ENCODE data around the gene SRGAP3.

SRGAP3 gene

DNA sequence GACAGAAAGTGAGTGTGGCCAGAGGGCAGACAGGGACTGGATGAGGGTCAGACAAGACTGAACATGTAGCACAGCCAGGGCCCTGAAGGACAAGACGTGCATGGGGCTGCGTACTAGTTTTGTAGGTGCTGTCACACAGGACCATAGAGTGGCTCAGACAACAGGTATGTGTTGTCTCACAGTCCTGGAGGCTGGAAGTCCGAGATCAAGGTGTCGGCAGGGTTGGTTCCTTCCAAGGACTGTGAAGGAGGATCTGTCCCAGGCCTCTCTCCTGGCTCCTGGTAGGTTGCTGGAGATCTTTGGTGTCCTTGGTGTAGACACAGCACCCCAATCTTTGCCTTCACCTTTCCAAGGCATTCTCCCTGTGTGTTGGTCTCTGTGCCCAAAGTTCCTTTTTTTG is 136.4 kb downstream of the SRGAP3 start:
- Mint-ChIP-seq H3K9me3 (no peaks in the 10 kb centered on the region), H3K27me3 (ENCODE audit: low read depth) (peaks cover 13% of the 10 kb centered on the region), H3K4me1 (ENCODE audit: low read depth) (no peaks in the 10 kb centered on the region), H3K36me3 (ENCODE audit: low read depth) (no peaks in the 10 kb centered on the region), H3K4me3 (no peak overlapping the region), H3K27ac (no peak overlapping the region)

- no peak overlapping the region for H3K4me3 Mint-ChIP-seq
- H3K27me3 Mint-ChIP-seq (ENCODE audit: low read depth), result peaks cover 13% of the 10 kb centered on the region
Observed at GRCh38 chr3:9111866-9112265, 137.6 kb downstream of the SRGAP3 start.

DNA sequence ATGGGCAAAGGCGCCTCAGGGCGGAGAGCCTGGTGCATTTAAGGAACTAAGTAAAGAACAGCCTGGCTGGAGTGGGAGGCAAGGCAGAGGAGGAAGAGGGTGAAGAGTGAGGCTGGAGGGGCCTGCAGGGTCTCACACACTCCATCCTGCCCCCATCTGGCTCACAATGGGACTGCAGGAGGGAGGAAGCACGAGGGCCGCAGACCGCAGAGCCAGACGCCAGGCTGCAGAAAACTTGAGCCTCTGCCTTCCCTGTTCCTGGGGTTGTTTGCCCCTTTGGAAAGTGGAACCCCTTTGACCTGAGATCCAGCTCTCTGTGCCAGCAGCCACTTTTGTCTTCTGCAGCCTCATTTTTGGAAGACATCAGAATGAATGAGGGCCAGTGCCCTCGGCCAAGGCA is 138.0 kb downstream of the SRGAP3 start:
- H3K4me1 Mint-ChIP-seq (ENCODE audit: low read depth), result no peaks in the 10 kb centered on the region
- no peak overlapping the region for H3K27ac Mint-ChIP-seq
- no peaks in the 10 kb centered on the region for H3K36me3 Mint-ChIP-seq (ENCODE audit: low read depth)
- H3K9me3 Mint-ChIP-seq, result no peaks in the 10 kb centered on the region
- H3K4me3 Mint-ChIP-seq, result no peak overlapping the region
- peaks cover 13% of the 10 kb centered on the region for H3K27me3 Mint-ChIP-seq (ENCODE audit: low read depth)

More at GRCh38 chr3:9111866-9112265, 137.6 kb downstream of the SRGAP3 start:
- Mint-ChIP-seq H3K36me3 (ENCODE audit: low read depth) (no peaks in the 10 kb centered on the region), H3K27ac (no peak overlapping the region), H3K9me3 (no peaks in the 10 kb centered on the region), H3K4me1 (ENCODE audit: low read depth) (no peaks in the 10 kb centered on the region)

- H3K36me3 Mint-ChIP-seq (ENCODE audit: low read depth), result no peaks in the 10 kb centered on the region
- H3K4me1 Mint-ChIP-seq (ENCODE audit: low read depth), result no peaks in the 10 kb centered on the region
Observed at GRCh38 chr3:9110802-9111201, 138.6 kb downstream of the SRGAP3 start.

GRCh38 chr3:9110316-9110715 is 139.1 kb downstream of the SRGAP3 start:
- no peaks in the 10 kb centered on the region for H3K4me1 Mint-ChIP-seq (ENCODE audit: low read depth)
- H3K36me3 Mint-ChIP-seq (ENCODE audit: low read depth), result no peaks in the 10 kb centered on the region
- no peak overlapping the region for H3K27ac Mint-ChIP-seq
- H3K27me3 Mint-ChIP-seq (ENCODE audit: low read depth), result peaks cover 2% of the 10 kb centered on the region
- H3K4me3 Mint-ChIP-seq, result no peak overlapping the region
- no peaks in the 10 kb centered on the region for H3K9me3 Mint-ChIP-seq

More at GRCh38 chr3:9110802-9111201, 138.6 kb downstream of the SRGAP3 start:
- H3K27me3 Mint-ChIP-seq (ENCODE audit: low read depth), result peaks cover 7% of the 10 kb centered on the region
- H3K27ac Mint-ChIP-seq, result no peak overlapping the region
- H3K9me3 Mint-ChIP-seq, result no peaks in the 10 kb centered on the region
- no peak overlapping the region for H3K4me3 Mint-ChIP-seq

DNA sequence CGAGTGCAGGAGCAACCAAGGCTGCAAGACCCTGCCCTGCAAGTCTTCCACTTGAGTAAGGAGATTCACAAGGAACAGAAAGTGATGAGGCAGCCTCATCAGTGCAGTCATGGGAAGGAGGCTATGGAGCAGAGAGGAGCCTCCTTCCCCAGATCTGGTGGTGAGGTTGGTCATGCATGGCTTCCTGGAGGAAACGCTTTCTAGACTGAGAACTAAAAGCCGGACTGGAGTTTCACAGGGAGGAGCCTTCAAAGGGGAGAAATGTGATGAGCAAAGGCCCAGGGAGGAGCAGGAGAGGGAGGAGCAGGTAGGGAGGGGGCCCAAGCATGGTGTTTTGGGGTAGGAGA is 139.9 kb downstream of the SRGAP3 start:
- H3K36me3 Mint-ChIP-seq (ENCODE audit: low read depth), result no peaks in the 10 kb centered on the region
- H3K4me3 Mint-ChIP-seq, result no peak overlapping the region
- no peaks in the 10 kb centered on the region for H3K9me3 Mint-ChIP-seq
- H3K27ac Mint-ChIP-seq, result no peak overlapping the region
- no peaks in the 10 kb centered on the region for H3K4me1 Mint-ChIP-seq (ENCODE audit: low read depth)
- H3K27me3 Mint-ChIP-seq (ENCODE audit: low read depth), result no peaks in the 10 kb centered on the region

- H3K27ac Mint-ChIP-seq, result no peak overlapping the region
- no peaks in the 10 kb centered on the region for H3K9me3 Mint-ChIP-seq
- H3K4me3 Mint-ChIP-seq, result no peak overlapping the region
- no peaks in the 10 kb centered on the region for H3K27me3 Mint-ChIP-seq (ENCODE audit: low read depth)
- H3K36me3 Mint-ChIP-seq (ENCODE audit: low read depth), result no peaks in the 10 kb centered on the region
- H3K4me1 Mint-ChIP-seq (ENCODE audit: low read depth), result no peaks in the 10 kb centered on the region
Observed at GRCh38 chr3:9108876-9109567, 140.4 kb downstream of the SRGAP3 start.

DNA sequence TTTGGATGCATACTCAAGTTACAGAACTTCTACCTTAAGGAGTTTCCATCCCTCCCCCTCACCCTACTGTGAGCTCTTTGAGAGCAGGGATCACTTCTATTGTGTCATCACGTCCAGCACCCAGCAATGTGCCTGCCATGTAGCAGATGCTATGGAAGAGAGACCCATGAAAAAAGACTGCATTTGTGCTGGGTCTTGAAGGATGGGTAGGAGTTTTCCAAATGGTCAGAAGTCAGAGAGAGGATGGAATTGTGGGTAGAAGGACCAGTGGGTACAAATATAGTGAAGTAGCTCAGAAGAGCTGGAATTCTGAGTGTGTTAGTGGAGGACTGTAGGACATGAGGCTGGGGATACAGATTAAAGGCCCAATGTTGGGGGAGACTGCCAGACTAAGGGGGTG is 141.7 kb downstream of the SRGAP3 start:
- no peaks in the 10 kb centered on the region for H3K4me1 Mint-ChIP-seq (ENCODE audit: low read depth)
- H3K27me3 Mint-ChIP-seq (ENCODE audit: low read depth), result no peaks in the 10 kb centered on the region
- no peak overlapping the region for H3K27ac Mint-ChIP-seq
- no peaks in the 10 kb centered on the region for H3K36me3 Mint-ChIP-seq (ENCODE audit: low read depth)
- H3K4me3 Mint-ChIP-seq, result no peak overlapping the region
- no peaks in the 10 kb centered on the region for H3K9me3 Mint-ChIP-seq

- no peak overlapping the region for H3K27ac Mint-ChIP-seq
- H3K4me1 Mint-ChIP-seq (ENCODE audit: low read depth), result no peaks in the 10 kb centered on the region
Observed at GRCh38 chr3:9105421-9105820, 144.0 kb downstream of the SRGAP3 start.

GRCh38 chr3:9104121-9104520 is 145.3 kb downstream of the SRGAP3 start:
- no peaks in the 10 kb centered on the region for H3K27me3 Mint-ChIP-seq (ENCODE audit: low read depth)

More at GRCh38 chr3:9105421-9105820, 144.0 kb downstream of the SRGAP3 start:
- Mint-ChIP-seq H3K27me3 (ENCODE audit: low read depth) (no peaks in the 10 kb centered on the region), H3K36me3 (ENCODE audit: low read depth) (no peaks in the 10 kb centered on the region), H3K4me3 (no peak overlapping the region), H3K9me3 (no peaks in the 10 kb centered on the region)

GRCh38 chr3:9102240-9102981 is 147.0 kb downstream of the SRGAP3 start:
- no peak overlapping the region for H3K27ac Mint-ChIP-seq
- no peaks in the 10 kb centered on the region for H3K27me3 Mint-ChIP-seq (ENCODE audit: low read depth)
- no peaks in the 10 kb centered on the region for H3K9me3 Mint-ChIP-seq
- no peaks in the 10 kb centered on the region for H3K36me3 Mint-ChIP-seq (ENCODE audit: low read depth)
- H3K4me3 Mint-ChIP-seq, result no peak overlapping the region
- H3K4me1 Mint-ChIP-seq (ENCODE audit: low read depth), result no peaks in the 10 kb centered on the region

More at GRCh38 chr3:9104121-9104520, 145.3 kb downstream of the SRGAP3 start:
- Mint-ChIP-seq H3K36me3 (ENCODE audit: low read depth) (no peaks in the 10 kb centered on the region), H3K27ac (no peak overlapping the region), H3K4me3 (no peak overlapping the region), H3K4me1 (ENCODE audit: low read depth) (no peaks in the 10 kb centered on the region), H3K9me3 (no peaks in the 10 kb centered on the region)

DNA sequence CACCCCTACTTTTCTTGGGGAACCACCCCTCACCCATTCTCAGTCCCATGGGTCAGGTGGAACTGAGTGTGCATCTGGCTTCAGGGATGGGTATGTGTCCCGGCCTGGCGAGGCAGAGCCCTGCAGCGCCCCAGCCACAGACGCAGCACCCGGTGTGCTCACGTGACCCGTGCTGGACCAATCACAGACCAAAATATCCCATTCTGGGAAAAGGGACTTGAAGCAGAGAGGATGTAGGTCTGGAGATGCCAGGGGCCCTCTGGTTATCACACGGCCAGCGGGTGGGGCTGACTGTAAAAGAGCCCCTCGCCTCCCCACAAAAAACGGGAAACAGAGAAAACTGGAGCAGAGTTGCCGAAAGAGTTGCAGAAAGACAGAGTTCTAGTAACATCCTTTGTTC is 148.2 kb downstream of the SRGAP3 start:
- H3K36me3 Mint-ChIP-seq (ENCODE audit: low read depth), result no peaks in the 10 kb centered on the region
- H3K9me3 Mint-ChIP-seq, result no peaks in the 10 kb centered on the region
- H3K4me1 Mint-ChIP-seq (ENCODE audit: low read depth), result no peaks in the 10 kb centered on the region
- no peak overlapping the region for H3K4me3 Mint-ChIP-seq
- H3K27ac Mint-ChIP-seq, result no peak overlapping the region
- no peaks in the 10 kb centered on the region for H3K27me3 Mint-ChIP-seq (ENCODE audit: low read depth)

- Mint-ChIP-seq H3K36me3 (ENCODE audit: low read depth) (no peaks in the 10 kb centered on the region), H3K4me1 (ENCODE audit: low read depth) (no peaks in the 10 kb centered on the region), H3K9me3 (no peaks in the 10 kb centered on the region), H3K4me3 (no peak overlapping the region), H3K27me3 (ENCODE audit: low read depth) (no peaks in the 10 kb centered on the region), H3K27ac (no peak overlapping the region)
Observed at GRCh38 chr3:9100513-9100894, 148.9 kb downstream of the SRGAP3 start.

DNA sequence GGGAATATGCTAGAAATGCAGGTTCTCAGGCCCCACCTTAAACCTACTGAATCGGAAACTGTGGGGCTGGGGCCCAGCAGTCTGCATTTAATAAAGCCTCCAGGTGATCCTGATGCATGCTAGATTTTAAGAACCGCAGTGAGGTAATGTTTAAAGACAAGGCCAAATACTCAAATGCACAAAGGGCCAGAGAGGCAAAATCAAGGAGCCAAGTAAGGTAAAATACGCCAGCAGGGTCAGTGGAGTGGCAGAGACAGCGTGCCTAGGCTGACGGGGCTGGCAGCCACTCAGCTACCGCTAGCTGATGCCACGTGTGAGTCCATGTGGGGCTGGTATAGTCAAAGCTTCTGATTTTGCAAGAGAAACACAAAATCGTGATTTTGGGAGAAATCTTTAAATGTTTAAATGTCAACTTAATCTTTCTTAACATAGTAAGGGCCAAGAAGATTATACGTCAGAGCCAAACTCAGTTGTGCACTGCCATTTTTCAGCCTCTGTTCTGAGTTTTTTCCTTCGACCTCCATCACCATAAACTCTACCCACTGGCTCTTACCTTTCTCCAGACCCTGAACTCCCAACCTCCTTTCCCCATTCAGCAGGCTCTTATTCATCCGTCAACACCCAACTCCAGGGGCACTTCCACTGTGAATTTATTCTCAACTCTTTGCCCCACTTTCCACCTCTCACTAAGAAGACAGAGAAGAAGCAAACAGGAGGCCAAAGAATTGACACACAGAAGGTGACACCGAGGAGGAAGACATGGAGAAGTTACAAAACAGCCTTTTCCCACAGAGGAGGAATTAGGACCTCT is 149.5 kb downstream of the SRGAP3 start:
- Mint-ChIP-seq H3K27me3 (ENCODE audit: low read depth) (no peaks in the 10 kb centered on the region), H3K27ac (no peak overlapping the region)

More for the DNA sequence above, 149.5 kb downstream of the SRGAP3 start:
- Mint-ChIP-seq H3K4me1 (ENCODE audit: low read depth) (no peaks in the 10 kb centered on the region), H3K4me3 (no peak overlapping the region), H3K9me3 (no peaks in the 10 kb centered on the region), H3K36me3 (ENCODE audit: low read depth) (no peaks in the 10 kb centered on the region)

Data from T-helper 1 cell treated with Interleukin-12 subunit alpha and Interleukin-12 subunit beta and Interleukin-4 antibody, amounts not matched to agents 30 μg/mL and 1 μg/mL, for 36 hours (primary cell).